RWPE2 (cell line): ENCODE measurements around the gene STK32A.

Experiments
- ATAC-seq: fragments of 200-7000 bp; cut with Tn5 transposase; 3 replicates; pipeline ENCODE4 v1.9.1; 2021; ENCODE audit warnings: low read depth
- DNase-seq: peaks from one replicate; pipeline ENCODE4 v3.0.0-alpha.2; 2020; ENCODE audit warnings: low spot score
- H3K27ac ChIP-seq: fragments of 450-650 bp; 2 replicates; pipeline ENCODE4 v1.5.1; 2017; ENCODE audit warnings: mild to moderate bottlenecking; ENCODE audit not compliant: poor library complexity, severe bottlenecking
- H3K27me3 ChIP-seq: fragments of 250-450 bp; sonication (Bioruptor Pico); 2 replicates; pipeline ENCODE4 v1.5.1; 2021; ENCODE audit warnings: mild to moderate bottlenecking, moderate library complexity; ENCODE audit not compliant: insufficient read depth, poor library complexity, severe bottlenecking
- H3K36me3 ChIP-seq: fragments of 250-450 bp; sonication (Bioruptor Pico); 2 replicates; pipeline ENCODE4 v1.5.1; 2020; ENCODE audit warnings: low read depth, mild to moderate bottlenecking, moderate library complexity
- H3K4me1 ChIP-seq: fragments of 250-450 bp; sonication (Bioruptor Pico); 2 replicates; pipeline ENCODE4 v1.5.1; 2021; ENCODE audit warnings: mild to moderate bottlenecking, moderate library complexity; ENCODE audit not compliant: insufficient read depth, poor library complexity, severe bottlenecking
- H3K4me3 ChIP-seq: fragments of 250-450 bp; sonication (Bioruptor Pico); 2 replicates; pipeline ENCODE4 v1.5.1; 2021; ENCODE audit warnings: mild to moderate bottlenecking, moderate library complexity; ENCODE audit not compliant: severe bottlenecking
- H3K9me3 ChIP-seq: fragments of 250-450 bp; sonication (Bioruptor Pico); 2 replicates; pipeline ENCODE4 v1.5.1; 2021; ENCODE audit warnings: mild to moderate bottlenecking, moderate library complexity; ENCODE audit not compliant: severe bottlenecking
- TF ChIP-seq, protein P1 (sequence below): fragments of 450-650 bp; IDR thresholded peaks from one replicate; pipeline ENCODE4 v1.5.1; 2017; ENCODE audit warnings: mild to moderate bottlenecking, moderate library complexity; ENCODE audit not compliant: poor library complexity, severe bottlenecking

STK32A gene

DNA sequence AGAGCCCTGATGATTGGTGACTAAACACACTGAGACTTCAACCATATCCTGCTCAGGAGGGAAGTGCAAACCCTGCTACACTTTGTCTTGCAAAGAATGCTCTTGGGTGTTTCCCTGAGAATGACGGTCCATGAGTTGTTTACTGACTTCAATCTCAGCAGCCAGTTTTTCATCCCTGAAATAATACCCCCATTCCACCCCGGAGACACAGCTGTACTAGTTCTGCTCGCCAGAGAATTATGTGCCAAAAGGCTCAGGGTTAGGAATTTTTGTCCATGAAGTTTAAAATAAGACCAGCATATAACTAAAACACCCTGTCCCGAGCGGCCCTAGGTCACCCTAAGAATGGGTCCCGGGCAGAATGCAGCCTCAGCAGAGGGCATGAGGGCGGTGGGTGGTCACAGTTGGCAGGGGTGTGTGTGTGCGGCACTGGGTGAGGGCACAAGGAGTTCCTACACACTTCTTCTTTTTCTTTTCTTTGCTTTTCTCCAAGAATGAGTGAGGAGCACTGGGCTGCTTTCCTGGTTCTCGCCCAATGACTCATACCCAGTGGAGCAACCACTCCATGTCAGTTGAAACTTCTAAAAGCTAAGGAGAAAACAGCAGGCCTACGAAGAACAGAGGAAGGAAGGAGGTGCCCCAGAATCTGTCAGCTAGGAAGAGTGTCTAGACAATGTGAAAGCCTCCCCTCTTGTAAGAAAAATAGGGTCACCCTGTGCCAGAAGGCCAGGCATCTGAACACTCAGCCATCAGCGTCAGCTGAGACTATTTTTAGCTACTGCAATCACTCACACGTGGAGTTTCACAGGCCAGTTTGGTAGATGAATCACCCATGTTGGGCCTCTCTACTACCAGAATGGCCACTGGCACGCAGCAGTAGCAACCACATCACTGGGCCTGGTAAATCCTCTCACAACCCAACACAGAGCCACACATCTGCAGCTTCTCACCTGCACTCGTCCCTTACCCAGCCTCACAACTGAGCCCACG lies 169.1 kb downstream of the STK32A start:
- DNase-seq, result no peak
- TF ChIP-seq, protein P1, sequence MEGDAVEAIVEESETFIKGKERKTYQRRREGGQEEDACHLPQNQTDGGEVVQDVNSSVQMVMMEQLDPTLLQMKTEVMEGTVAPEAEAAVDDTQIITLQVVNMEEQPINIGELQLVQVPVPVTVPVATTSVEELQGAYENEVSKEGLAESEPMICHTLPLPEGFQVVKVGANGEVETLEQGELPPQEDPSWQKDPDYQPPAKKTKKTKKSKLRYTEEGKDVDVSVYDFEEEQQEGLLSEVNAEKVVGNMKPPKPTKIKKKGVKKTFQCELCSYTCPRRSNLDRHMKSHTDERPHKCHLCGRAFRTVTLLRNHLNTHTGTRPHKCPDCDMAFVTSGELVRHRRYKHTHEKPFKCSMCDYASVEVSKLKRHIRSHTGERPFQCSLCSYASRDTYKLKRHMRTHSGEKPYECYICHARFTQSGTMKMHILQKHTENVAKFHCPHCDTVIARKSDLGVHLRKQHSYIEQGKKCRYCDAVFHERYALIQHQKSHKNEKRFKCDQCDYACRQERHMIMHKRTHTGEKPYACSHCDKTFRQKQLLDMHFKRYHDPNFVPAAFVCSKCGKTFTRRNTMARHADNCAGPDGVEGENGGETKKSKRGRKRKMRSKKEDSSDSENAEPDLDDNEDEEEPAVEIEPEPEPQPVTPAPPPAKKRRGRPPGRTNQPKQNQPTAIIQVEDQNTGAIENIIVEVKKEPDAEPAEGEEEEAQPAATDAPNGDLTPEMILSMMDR, result no peak
- Histone ChIP-seq H3K27ac (peak overlapping the region; percentile 41), H3K4me3 (no peak overlapping the region), H3K36me3 (no peaks in the 10 kb centered on the region), H3K4me1 (peaks cover 10% of the 10 kb centered on the region), H3K27me3 (no peaks in the 10 kb centered on the region), H3K9me3 (no peaks in the 10 kb centered on the region)
- ATAC-seq, result peak; percentile 86

DNA sequence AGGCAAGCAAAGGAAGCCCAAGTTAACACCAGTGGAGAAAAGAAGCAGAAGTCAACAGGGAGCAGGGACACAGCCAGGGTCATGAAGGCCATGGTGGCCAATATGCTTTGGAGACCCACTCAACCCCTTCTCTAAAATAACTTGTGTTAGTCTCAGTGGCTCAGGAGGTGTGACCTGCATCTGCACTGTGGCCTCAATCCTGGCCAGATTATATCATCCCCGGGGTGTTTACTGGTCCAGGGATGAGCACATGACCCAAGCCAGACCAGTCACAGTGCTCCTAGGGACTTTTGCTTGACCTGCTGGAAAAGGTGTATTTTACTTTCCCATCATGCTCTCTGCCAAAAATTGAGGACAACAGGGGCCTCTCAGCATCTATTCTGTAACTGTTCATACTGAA lies 169.9 kb downstream of the STK32A start:
- Histone ChIP-seq H3K36me3 (no peaks in the 10 kb centered on the region), H3K4me1 (peaks cover 10% of the 10 kb centered on the region), H3K9me3 (no peaks in the 10 kb centered on the region), H3K4me3 (no peak overlapping the region), H3K27ac (peak overlapping the region; percentile 41), H3K27me3 (no peaks in the 10 kb centered on the region)
- DNase-seq (no peak), ATAC-seq (no peak)
- TF ChIP-seq, protein P1, result no peak

DNA sequence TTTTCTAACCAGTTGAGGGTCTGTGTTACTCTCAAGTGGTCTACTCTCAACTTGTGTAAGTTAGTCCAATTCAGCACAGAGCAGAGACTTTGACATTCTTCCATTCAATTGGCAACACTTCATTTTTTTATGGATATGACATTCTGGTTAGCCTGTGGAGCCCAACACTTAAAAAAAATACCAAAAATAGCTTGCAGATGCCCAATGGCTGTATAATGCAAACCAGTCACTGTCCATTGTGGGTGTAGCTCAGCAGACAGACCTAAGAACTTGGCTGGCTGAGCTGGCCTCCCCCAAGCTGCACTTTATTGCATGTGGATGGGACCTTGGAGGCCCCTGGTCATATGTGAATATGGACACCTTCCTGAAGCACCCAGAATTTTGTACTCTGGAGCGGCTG lies 171.8 kb downstream of the STK32A start:
- no peaks in the 10 kb centered on the region for H3K36me3 ChIP-seq
- ATAC-seq (no peak), DNase-seq (no peak)
- TF ChIP-seq, protein P1, result no peak
- no peaks in the 10 kb centered on the region for H3K27me3 ChIP-seq
- H3K9me3 ChIP-seq, result no peaks in the 10 kb centered on the region
- H3K4me3 ChIP-seq, result no peak overlapping the region
- H3K27ac ChIP-seq, result no peak overlapping the region
- peaks cover 10% of the 10 kb centered on the region for H3K4me1 ChIP-seq

DNA sequence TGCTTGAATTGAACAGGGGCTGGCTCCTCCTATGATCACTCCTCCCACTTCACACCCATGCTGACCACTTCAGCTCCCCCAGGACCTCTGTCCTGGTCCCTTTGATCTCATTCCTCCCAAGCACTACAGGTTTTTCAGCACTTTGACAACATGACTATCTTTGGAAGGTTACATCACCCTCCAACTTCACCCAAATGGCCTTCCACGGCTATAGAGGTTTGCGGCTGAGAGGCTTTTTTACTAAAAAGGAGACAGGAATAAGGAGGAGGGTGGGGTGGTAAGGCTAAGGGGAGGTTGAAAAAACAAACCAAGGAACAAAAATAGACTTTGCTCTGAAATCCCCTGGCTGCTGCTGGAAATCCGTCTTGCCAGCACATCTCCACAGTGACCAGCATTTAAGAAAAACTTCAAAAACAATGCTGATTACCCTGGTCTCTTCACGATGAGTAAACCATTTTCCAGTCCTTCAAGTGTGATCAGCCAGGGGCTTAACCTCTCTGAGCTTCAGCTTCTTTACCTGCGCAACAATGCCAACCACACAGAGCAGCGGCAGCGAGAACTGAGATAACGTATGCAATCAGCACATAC lies 172.4 kb downstream of the STK32A start:
- Histone ChIP-seq H3K27me3 (no peaks in the 10 kb centered on the region), H3K4me3 (no peak overlapping the region), H3K36me3 (no peaks in the 10 kb centered on the region), H3K9me3 (no peaks in the 10 kb centered on the region), H3K4me1 (peaks cover 10% of the 10 kb centered on the region), H3K27ac (no peak overlapping the region)
- TF ChIP-seq, protein P1, result no peak
- DNase-seq, result no peak
- ATAC-seq, result no peak

DNA sequence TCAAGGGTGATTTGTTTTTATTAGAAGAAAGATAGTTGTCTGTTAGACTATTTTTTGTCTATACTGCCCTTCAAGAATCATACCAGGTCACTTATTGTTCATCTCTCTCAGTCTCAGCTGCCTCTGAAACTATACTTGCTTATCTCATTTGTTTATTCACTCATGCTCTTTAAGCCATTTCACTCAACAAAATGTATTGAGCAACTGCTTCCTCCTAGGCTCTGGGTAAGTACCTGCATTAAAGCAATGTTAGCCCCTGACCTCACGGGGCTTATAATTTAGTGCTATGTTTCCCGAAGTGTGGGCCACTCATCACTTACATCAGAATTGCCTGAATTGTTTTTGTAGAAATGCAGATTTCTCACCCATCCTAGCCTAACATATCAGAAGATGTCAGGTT lies 174.2 kb downstream of the STK32A start:
- H3K36me3 ChIP-seq, result no peaks in the 10 kb centered on the region
- DNase-seq (no peak), ATAC-seq (no peak)
- TF ChIP-seq, protein P1, result no peak
- peaks cover 6% of the 10 kb centered on the region for H3K4me1 ChIP-seq
- no peak overlapping the region for H3K27ac ChIP-seq
- H3K9me3 ChIP-seq, result no peaks in the 10 kb centered on the region
- no peaks in the 10 kb centered on the region for H3K27me3 ChIP-seq
- H3K4me3 ChIP-seq, result no peak overlapping the region
